Limb (tissue), 2 donors: ENCODE results near the gene CDX2.
A peak's percentile ranks its signal among the peaks of the same experiment; 100 is the strongest.

ENCODE experiments used
- DNase-seq, 2 donors: peaks; one replicate each; pipeline ENCODE4 v3.0.0-alpha.2; 2016; ENCODE audit errors: extremely low spot score in 2 of 2

CDX2 gene

GRCh38 chr13:27918041-27918917 is 50.8 kb downstream of the CDX2 start:
- DNase-seq = no peak

GRCh38 chr13:27917121-27917947 is 51.8 kb downstream of the CDX2 start:
- DNase-seq = peak in 1 of 2 donors; percentile 42

GRCh38 chr13:27915301-27916207 is 53.6 kb downstream of the CDX2 start:
- no peak for DNase-seq

GRCh38 chr13:27913160-27913559 is 56.0 kb downstream of the CDX2 start:
- DNase-seq = no peak

GRCh38 chr13:27911521-27911920 is 57.6 kb downstream of the CDX2 start:
- no peak for DNase-seq
